RPMI7951 (cell line): ENCODE results near the gene NOMO2. TPM values are rescaled to one million over a fixed set of nuclear protein-coding genes. Genes with fewer than 3 reads are reported as not detected.
"Not testable (repeated sequence)": the region's sequence is repeated elsewhere in the genome, so short reads cannot be mapped to it uniquely, and the experiment has no call there.

ENCODE experiments used
- DNase-seq: peaks from one replicate; pipeline ENCODE4 v3.0.0-alpha.2; 2012; ENCODE audit warnings: low read depth
- total RNA-seq: library from RNA; depleted of rRNA; stranded (reverse); fragments of >200 nt; shearing (Covaris generic); gene quantifications from 2 replicates; pipeline ENCODE4 v1.2.3, GENCODE V29; 2014

Gene NOMO2
- total RNA-seq, 1 experiment from 2014 or later = 80.0 TPM

DNA sequence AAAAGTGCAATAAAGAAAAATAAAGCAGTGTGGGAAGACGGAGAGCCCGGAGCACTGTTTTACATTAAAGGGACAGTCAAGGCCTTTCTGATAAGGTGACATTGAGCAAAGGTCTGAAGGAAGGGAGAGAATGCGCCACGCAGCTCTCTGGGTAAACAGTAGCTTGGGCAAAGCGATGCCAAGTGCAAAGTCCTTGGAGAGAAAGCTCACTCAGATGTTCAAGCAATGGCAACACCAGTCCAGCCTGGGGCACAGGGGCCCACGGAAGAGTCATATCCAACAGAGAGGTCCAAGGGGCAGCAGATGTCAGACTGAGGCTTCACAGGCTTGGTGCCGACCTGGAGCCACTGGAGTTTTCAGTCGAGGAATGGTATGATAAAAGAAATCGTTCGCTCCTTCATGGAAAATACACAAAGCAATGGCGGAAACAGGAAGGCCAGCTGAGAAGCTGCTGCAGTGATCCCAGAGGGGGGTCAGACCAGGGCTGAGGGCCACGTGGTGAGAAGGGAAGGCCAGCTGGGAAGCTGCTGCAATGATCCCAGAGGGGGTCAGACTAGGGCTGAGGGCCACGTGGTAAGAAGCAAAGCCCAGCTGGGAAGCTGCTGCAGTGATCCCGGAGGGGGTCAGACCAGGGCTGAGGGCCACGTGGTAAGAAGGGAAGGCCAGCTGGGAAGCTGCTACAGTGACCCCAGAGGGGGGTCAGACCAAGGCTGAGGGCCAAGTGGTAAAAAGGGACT is 40.3 kb downstream of the NOMO2 start:
- not testable (repeated sequence) for DNase-seq

DNA sequence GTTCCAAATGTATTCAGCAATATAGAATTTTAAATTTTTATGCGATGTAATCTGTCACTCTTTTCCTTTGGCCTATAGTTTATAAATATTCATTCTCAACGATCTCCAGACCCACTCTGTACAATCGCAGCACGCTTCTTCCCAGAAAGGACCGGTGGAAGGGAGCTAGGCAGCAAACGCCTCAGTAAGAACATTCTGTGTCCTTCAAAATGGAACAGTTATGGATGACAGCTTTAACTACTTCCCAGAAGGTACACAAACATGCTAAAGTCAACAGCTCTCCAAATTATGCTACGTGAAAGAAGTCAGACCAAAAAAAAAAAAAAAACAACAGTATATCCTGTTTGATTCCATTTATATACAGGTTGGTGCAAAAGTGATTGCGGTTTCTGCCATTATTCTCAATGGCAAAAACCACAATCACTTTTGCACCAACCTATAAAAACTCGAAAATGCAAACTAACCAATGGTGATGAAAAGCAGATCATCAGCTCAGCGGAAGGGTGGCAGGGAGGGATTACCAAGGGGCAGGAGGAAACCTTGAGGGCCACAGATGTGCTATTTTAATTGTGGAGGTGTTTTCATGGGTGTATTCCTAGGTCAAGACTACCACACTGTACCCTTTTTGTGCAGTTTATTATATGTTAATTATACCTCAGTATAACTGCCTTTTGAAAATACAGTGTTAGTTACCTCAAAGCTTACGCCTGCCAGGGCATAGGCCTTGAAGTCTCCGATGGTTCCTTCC is 43.2 kb downstream of the NOMO2 start:
- DNase-seq = not testable (repeated sequence)

DNA sequence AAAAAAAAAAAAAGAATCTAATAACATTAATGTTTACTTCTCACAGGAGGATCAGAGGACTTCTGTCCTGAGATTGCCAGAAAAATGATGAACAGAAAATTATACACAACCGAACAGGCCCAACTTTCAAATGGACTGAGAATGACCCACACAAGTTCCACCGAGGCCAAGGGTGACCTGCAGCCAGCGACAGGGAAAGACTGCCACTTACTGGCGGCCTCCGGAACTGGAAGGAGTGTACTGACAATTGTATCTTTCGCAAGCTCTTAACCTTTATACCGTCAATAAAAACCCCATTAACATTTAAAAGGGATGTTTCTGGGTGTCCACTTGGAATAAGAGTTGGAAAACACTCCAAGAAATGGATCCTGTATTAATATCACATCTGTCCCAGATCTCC is 63.5 kb downstream of the NOMO2 start:
- not testable (repeated sequence) for DNase-seq

DNA sequence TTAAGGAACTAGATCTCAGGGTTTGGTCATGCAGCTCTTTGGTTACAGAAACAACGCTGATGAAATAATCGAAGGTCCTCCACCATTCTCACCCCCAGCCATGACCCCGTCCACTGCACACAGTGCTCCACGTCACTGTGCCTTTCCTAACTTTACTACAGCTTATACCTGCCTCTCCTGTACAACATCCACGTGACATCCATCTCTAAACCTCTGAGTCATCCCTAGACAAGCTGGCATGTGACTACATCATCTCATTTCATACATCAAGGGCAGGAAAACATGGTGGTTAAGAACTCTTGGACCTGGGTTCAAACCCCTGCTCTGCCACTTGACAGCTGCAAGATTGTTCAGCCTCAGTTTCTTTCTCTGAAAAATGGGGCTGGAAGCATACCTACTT is 64.9 kb downstream of the NOMO2 start:
- not testable (repeated sequence) for DNase-seq

- DNase-seq = not testable (repeated sequence)
Measured at GRCh38 chr16:18492118-18492897, 69.6 kb downstream of the NOMO2 start.

DNA sequence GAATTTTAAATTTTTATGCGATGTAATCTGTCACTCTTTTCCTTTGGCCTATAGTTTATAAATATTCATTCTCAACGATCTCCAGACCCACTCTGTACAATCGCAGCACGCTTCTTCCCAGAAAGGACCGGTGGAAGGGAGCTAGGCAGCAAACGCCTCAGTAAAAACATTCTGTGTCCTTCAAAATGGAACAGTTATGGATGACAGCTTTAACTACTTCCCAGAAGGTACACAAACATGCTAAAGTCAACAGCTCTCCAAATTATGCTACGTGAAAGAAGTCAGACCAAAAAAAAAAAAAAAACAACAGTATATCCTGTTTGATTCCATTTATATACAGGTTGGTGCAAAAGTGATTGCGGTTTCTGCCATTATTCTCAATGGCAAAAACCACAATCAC is 125.9 kb downstream of the NOMO2 start:
- not testable (repeated sequence) for DNase-seq

GRCh38 chr16:18415827-18416226 is 146.1 kb downstream of the NOMO2 start:
- DNase-seq = not testable (repeated sequence)

DNA sequence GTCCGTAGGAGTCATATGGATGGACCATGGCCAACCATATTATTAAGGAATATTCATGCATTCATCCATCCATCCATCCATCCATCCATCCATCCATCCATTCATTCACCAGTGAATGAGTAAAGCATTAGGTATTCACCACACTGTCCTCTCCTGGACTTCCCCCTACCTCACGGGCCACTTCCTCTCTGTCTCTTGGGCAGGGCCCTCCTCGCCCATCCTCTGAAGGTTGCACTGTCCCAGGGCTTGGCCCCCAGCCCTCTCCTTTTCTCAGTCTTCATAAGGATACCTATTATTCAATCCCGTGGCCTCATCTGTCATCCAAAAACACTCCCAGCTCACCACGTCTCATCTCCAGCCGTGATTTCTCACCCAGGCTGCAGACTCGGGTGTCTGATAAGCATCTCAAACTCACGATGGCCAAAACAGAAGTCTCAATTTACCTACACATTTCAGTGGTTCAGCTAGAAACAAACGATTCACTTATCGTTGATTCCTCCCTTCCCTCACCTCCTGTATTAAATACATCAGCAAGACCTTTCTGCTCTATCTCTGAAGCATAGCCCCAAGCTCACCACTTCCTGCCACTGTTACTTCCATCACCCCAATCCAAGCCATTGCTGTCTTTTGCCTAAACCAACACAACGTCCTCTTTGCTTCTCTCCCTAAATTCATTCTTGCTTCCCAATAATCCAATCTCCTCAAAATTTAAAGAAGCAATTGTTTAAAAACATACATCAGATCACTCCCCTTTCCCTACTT is 152.2 kb downstream of the NOMO2 start:
- DNase-seq = not testable (repeated sequence)

GRCh38 chr16:18401851-18402657 is 159.8 kb downstream of the NOMO2 start:
- not testable (repeated sequence) for DNase-seq

DNA sequence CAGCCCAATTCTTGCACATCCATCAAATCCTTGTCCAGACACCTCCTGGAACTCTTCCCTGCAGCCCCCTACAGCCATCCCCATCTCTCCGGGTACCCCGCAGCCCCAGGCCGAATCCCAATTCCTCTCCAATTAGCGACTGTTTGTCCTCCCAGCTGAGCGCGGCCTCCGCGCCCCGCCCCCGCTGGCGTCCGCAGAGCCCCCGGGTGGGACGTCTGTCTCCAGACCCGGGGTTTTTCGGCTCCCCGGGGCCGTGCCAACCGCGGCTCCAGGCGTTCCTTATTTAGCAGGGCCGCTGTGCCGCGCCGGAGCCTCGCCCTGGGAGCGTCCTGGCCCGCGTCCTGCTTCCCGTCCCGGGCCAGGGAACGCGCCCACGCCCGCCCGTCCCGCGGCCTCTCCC is 160.7 kb downstream of the NOMO2 start:
- DNase-seq = not testable (repeated sequence)

GRCh38 chr16:18394363-18394762 is 167.5 kb downstream of the NOMO2 start:
- DNase-seq = not testable (repeated sequence)

DNA sequence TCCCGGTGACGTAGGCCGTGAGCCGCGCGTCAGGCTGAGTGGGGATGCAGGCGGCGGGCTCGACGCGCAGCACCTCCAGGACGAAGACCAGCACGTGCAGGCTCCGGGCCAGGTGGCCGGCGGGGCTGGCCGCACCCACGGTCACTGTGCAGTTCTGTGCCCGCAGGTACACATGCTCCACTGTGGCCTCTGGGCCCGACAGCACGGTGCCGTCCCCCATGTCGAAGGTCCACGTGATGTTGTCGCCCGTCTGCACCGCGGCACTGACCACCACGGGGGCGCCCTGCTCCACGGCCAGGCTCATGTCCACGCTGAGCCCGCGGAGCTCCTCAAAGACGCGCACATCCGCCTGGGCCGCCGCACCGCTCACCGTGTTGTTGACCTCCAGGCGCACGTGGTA is 174.1 kb downstream of the NOMO2 start:
- DNase-seq = not testable (repeated sequence)

DNA sequence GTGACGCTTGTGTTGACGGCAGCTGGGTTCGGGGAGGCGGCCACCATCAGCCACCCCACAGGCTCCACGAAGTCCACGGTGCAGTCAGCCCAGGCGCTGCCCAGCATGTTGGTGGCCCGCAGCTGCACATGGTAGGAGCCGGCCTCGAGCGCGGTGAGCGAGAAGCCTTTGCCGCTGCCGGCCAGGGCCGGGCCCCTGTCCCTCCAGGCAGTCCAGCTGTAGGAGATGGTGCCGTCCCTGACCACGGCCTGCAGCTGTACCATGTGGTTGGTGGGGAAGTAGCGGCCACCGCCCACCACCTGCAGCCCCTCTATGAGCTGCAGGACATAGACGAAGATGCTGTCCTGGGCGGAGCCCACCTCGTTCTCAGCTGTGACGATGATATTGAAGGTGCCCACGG is 175.4 kb downstream of the NOMO2 start:
- DNase-seq = not testable (repeated sequence)

- DNase-seq = not testable (repeated sequence)
Measured at GRCh38 chr16:18385285-18385684, 176.6 kb downstream of the NOMO2 start.

GRCh38 chr16:18384869-18385268 is 177.0 kb downstream of the NOMO2 start:
- not testable (repeated sequence) for DNase-seq

DNA sequence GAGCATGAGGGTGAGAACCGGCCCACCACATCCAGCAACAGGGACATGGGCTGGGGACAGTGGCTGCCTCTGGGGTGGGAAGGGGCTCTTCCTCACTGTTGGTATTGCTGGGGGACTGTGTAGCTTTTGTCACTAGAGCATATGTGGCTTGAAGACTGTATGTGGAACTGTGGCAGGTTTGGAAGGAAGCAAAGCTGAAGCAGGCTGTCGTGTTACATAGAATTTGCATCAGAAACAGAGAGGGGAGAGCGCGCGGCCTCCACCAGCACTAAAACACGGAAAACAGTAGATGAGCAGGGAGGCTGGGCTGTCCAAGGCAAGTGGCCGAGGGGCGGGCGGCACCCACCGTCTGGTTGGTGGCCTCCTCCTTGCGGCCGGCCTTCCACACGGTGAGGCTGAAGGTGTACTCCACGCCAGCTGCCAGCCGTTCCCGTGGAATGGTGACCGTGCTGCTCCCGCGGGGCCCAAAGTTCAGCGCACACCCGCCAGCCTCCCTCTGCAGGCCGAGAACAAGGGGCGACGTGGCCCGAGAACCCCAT is 177.7 kb downstream of the NOMO2 start:
- not testable (repeated sequence) for DNase-seq

DNA sequence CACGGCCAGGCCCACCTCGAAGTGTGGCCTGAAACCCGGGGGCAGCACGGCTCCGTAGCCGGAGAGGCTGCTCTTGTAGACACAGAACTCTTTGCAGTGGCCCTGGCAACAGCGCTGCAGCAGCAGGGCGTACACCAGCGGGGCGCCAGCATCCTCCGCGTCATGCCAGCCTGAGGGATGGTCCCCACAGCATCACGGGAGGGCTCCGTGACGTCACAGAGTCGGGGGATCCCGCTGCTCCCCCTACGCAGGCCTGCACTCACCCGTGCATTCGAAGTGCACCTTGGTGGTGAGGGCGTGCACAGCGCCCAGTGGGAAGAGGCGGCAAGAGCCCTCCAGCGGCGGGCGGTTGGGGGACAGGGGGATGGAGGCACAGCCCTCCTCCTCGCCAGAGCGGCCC is 179.2 kb downstream of the NOMO2 start:
- DNase-seq = not testable (repeated sequence)
